PC-3 (cell line): ENCODE measurements around the gene AIPL1.

Experiments used
- EZH2 ChIP-seq: fragments of 300-600 bp; sonication (generic); IDR thresholded peaks from one replicate; pipeline ENCODE4 v1.6.1; 2017; ENCODE audit warnings: antibody characterized with exemption, mild to moderate bottlenecking, low read length; ENCODE audit not compliant: unreplicated experiment
- EZH2phosphoT487 ChIP-seq: fragments of 300-600 bp; sonication (generic); IDR thresholded peaks from 2 replicates; pipeline ENCODE4 v1.6.1; 2018; ENCODE audit warnings: mild to moderate bottlenecking, antibody characterized with exemption, low read length, borderline replicate concordance

- no peak for TF ChIP-seq EZH2phosphoT487
- no peak for TF ChIP-seq EZH2
Observed at GRCh38 chr17:6471531-6472465, 36.9 kb upstream of the AIPL1 start.
